ENCODE results near the gene TESK2.

- TF ChIP-seq, protein P1, sequence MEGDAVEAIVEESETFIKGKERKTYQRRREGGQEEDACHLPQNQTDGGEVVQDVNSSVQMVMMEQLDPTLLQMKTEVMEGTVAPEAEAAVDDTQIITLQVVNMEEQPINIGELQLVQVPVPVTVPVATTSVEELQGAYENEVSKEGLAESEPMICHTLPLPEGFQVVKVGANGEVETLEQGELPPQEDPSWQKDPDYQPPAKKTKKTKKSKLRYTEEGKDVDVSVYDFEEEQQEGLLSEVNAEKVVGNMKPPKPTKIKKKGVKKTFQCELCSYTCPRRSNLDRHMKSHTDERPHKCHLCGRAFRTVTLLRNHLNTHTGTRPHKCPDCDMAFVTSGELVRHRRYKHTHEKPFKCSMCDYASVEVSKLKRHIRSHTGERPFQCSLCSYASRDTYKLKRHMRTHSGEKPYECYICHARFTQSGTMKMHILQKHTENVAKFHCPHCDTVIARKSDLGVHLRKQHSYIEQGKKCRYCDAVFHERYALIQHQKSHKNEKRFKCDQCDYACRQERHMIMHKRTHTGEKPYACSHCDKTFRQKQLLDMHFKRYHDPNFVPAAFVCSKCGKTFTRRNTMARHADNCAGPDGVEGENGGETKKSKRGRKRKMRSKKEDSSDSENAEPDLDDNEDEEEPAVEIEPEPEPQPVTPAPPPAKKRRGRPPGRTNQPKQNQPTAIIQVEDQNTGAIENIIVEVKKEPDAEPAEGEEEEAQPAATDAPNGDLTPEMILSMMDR (IDR thresholded peaks at IDR 0.05) = no peak
- no peak for TF ChIP-seq POLR2A (IDR thresholded peaks at IDR 0.05)
Observed at GRCh38 chr1:45395582-45395981, 95.4 kb downstream of the TESK2 start.

All from Peyer's patch (tissue), 4 donors.